HG02970 (cell line): ENCODE data around the gene SLC52A3.
"Not testable (repeated sequence)": the region's sequence is repeated elsewhere in the genome, so short reads cannot be mapped to it uniquely, and the experiment has no call there.

Experiments used
- ATAC-seq: cut with Tn5 transposase; IDR thresholded peaks from one replicate; pipeline ENCODE4 v1.9.1; 2021; ENCODE audit warnings: mild to moderate bottlenecking, moderate library complexity, moderate number of reproducible peaks; ENCODE audit not compliant: unreplicated experiment, low FRiP score

The SLC52A3 gene

DNA sequence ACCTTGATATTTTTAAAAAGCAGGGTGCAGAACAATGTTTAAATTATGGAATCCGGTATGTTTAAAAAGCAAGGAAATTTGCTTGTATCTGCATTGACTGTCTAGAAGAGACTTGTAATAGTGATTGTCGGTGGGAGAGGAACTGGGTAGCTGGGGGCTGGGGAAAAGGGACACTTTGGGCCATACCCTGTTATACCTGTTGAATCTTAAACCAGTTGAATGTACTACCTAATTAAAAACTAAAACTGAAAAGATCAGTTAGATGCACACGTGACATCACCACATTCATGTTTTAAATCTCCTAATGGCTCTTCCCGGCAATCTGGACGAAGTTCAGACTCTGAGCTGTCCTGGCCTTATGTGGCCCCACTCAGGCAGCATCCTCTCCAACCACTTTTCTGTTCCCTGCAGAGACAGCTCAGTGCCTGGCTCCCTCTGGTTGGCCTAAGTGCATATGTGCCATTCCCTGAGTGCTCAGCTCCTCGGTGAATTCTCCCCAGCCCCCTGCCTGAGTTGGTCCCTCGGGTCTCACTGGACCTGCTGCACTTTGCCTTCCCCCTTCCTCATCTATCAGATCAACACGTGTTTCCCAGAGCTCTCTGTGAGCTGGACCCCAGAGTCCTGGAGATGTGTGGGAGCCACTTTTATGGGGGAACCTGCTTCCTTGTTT lies 36.3 kb downstream of the SLC52A3 start:
- no peak for ATAC-seq

GRCh38 chr20:730005-730404 lies 38.3 kb downstream of the SLC52A3 start:
- ATAC-seq, result no peak

GRCh38 chr20:728256-728944 lies 39.9 kb downstream of the SLC52A3 start:
- no peak for ATAC-seq

- ATAC-seq, result no peak
Observed at GRCh38 chr20:726160-726559, 42.1 kb downstream of the SLC52A3 start.

- ATAC-seq, result no peak
Observed at GRCh38 chr20:725491-725890, 42.8 kb downstream of the SLC52A3 start.

- ATAC-seq, result not testable (repeated sequence)
Observed at GRCh38 chr20:724797-725196, 43.5 kb downstream of the SLC52A3 start.

GRCh38 chr20:723756-724155 lies 44.5 kb downstream of the SLC52A3 start:
- ATAC-seq, result no peak

- no peak for ATAC-seq
Observed at GRCh38 chr20:722822-723644, 45.3 kb downstream of the SLC52A3 start.

DNA sequence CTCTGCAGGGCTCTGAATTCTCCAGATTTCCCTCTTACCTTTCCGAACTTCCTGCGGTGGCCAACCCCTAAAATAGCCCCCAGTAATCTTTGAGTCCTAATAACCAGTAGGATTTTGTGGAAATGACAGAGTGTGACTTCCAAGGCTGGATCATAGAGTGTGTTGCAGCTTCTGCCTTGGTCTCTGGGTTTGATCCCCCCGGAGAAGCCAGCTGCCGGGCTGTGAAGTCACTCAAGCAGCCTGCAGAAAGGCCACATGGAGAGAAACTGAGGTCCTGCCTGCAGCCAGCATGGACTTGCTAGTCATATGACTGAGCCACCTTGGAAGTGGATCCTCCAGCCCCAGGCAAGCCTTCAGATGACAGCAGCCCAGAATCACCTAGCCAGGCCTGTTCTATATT lies 46.4 kb downstream of the SLC52A3 start:
- no peak for ATAC-seq

DNA sequence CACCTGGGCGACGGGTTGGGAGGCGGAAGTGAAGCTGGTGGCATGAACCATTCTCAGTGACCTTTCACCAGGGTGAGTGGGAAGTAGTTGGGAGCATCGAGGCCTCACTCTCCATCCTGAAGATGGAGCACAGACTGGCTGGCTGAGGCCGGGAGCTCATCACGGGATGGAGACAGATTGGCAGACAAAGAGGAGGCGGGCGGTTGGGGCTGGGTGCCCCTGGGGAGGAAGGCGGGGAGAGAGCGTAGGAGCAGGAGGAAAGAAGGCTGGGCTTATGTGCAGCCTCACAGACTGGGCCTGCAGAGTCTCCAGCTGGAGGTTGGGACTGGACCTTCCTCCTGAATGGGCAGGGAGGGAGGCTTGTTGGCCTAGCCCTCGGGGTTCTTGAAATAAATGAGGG lies 48.5 kb downstream of the SLC52A3 start:
- ATAC-seq, result no peak

DNA sequence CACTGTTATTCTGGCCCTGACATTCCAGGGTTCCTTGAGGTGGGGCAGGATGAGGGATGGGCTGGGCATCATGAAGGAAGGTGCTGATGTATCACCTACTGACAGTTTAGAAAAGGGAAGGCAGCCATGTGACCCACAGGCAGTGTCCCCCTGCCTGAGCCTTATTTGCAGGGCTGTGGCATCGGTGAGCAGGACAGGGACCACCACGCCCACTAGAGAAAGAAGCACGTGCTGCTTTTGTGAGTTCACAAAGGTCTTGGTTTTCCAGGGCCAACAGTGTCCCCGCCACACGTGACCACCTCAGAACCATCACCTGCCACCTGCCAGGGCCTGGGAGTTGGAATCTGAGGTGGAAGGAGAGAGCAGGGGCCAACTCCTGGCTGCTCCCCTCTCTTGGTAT lies 49.2 kb downstream of the SLC52A3 start:
- ATAC-seq, result no peak

- no peak for ATAC-seq
Observed at GRCh38 chr20:717832-718231, 50.5 kb downstream of the SLC52A3 start.

DNA sequence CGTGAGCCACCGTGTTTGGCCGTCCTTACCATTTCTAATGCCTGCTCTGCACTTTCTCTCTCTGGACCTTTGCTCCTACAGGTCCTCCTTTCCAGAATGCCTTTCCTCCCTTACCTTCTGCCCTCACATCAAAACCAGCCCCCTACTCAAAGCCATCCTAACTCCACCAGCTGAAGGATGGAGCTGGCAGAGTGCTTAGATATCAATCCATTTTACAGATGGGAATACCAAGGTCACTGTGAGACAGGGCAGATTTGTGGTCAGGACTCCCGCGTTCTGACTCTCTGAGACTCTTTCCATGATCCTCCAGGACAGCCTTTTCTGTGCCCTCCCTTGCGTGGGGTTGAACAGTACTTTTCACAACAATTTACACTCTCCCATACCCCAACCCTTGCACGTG lies 51.0 kb downstream of the SLC52A3 start:
- ATAC-seq, result no peak

DNA sequence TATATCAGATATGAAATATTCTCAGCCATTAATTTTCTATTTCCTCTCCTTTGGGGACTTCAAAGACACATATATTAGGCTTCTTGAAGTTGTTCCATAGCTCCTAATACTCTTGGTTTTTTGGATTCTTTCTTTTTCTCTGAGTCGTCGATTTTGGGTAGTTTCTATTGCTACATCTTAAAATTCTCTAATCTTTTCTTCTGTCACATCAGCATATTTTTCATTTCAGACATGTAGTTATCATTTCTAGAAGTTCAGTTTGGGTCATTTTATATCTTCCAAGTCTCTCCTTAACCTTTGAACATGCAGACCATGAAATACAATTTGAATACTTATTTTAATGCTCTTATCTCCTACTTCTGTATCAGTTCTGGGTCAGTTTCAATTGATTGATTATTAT lies 53.8 kb downstream of the SLC52A3 start:
- ATAC-seq, result no peak

- ATAC-seq, result no peak
Observed at GRCh38 chr20:711576-711975, 56.7 kb downstream of the SLC52A3 start.

DNA sequence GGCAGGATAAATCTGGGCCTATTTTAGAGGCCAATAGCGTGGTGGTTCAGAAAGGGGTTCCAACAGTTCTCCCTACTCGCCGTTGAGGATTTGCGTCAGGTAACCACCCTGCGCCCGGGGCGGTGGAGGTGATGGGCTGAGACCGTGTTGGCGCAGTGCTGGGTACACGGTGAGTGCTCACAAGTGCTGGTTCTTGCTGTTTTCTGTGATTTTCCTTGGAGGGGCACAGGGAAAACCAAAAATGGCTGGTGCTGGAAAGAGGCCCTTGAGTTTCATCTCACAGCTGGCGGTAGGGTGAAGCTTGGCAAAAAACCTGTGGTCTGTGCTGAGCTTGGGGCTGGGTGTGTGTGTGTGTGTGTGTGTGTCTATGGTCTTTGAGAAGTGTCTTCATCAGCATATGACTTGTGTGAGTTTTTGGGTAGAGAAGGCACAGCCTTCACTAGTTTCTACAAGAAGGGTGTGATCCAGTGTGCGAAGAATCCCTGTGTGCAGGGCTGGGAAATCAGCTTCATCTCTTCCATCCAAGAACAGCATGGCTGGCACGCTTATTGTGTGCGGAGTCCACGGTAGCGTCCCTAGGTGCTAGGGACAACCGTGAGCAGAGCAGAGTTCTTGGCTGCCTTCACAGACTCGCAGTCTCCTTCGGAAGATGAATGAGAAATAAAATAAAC lies 57.4 kb downstream of the SLC52A3 start:
- no peak for ATAC-seq
